Thyroid gland (tissue), 4 donors: ENCODE results near the gene ADAM33. TPM values are rescaled to one million over a fixed set of nuclear protein-coding genes. Genes with fewer than 3 reads are reported as not detected.

Source experiments
- DNase-seq, 2 donors: peaks; one replicate each; pipeline ENCODE4 v3.0.0-alpha.2; 2019
- H3K27ac ChIP-seq, 3 donors: fragments of 200-600 bp; sonication (generic); 1 replicate in 2 of 3; 2 replicates in 1 of 3; pipeline ENCODE4 v1.5.1; 2016 to 2019; ENCODE audit warnings: mild to moderate bottlenecking in 1 of 3, moderate library complexity in 1 of 3
- H3K27me3 ChIP-seq: fragments of 200-600 bp; sonication (generic); one replicate; pipeline ENCODE4 v1.5.1; 2019
- H3K36me3 ChIP-seq, 2 donors: fragments of 200-600 bp; sonication (generic); one replicate each; pipeline ENCODE4 v1.5.1; 2016 to 2019
- H3K4me1 ChIP-seq, 2 donors: fragments of 200-600 bp; sonication (generic); one replicate each; pipeline ENCODE4 v1.5.1; 2017 to 2019
- H3K4me3 ChIP-seq, 3 donors: fragments of 200-600 bp; sonication (generic); replicated peaks in 1 of 3; 1 replicate in 2 of 3; 2 replicates in 1 of 3; pipeline ENCODE4 v1.5.1; 2016; ENCODE audit warnings: mild to moderate bottlenecking in 1 of 3
- H3K9me3 ChIP-seq: fragments of 200-600 bp; sonication (generic); one replicate; pipeline ENCODE4 v1.5.1; 2017
- CTCF ChIP-seq, 6 experiments: fragments of 200-600 bp in 3 of 6; fragments of 450-650 bp in 3 of 6; sonication (generic) in 3 of 6; IDR thresholded peaks; one replicate each; pipeline ENCODE4 v1.5.1; 2016 to 2019; ENCODE audit warnings: antibody characterized with exemption in 6 of 6, mild to moderate bottlenecking in 2 of 6, inconsistent platforms in 1 of 6, moderate library complexity in 1 of 6
- POLR2A ChIP-seq, 2 donors: fragments of 450-650 bp; IDR thresholded peaks; one replicate each; pipeline ENCODE4 v1.6.1; 2017; ENCODE audit warnings: antibody characterized with exemption in 2 of 2, mild to moderate bottlenecking in 2 of 2, moderate library complexity in 1 of 2
- WGBS, 2 donors: methylation state at CpG; one replicate each; pipeline ENCODE4 v1.1.5; 2017; 5-methylcytosine and 5-hydroxymethylcytosine counted together
- intact Hi-C: fragments of 100-400 bp; cut with DNase I; formaldehyde crosslinking; loops from one replicate; pipeline ENCODE4 v1.15.1; 2023
- total RNA-seq, 4 donors: library from RNA; depleted of rRNA; stranded (reverse); fragments of >200 nt; gene quantifications; one replicate each; pipeline ENCODE4 v1.2.3, GENCODE V29; 2016

ADAM33 gene
- total RNA-seq, 4 donors from 2014 or later = 9.1 to 24.5 (median 12.6) TPM

- H3K4me3 ChIP-seq = no peak overlapping the region
- no peak for DNase-seq
- TF ChIP-seq POLR2A (IDR thresholded peaks at IDR 0.05) = no peak
- no peak for TF ChIP-seq CTCF (IDR thresholded peaks at IDR 0.05)
- intact Hi-C loops = loop anchor here (10.0 kb wide), 1 partner anchor 411 kb away; no protein-coding TSS in a partner anchor
- no peaks in the 10 kb centered on the region for H3K27me3 ChIP-seq
- H3K4me1 ChIP-seq = peaks cover 8 to 12% of the 10 kb centered on the region in 2 donors
- 61 to 71% methylated on average over 21 to 26 of the region's 90 CpGs for WGBS, 2 donors
- no peak overlapping the region for H3K27ac ChIP-seq
- no peaks in the 10 kb centered on the region for H3K9me3 ChIP-seq
- no peaks in the 10 kb centered on the region for H3K36me3 ChIP-seq
Measured at GRCh38 chr20:3673221-3674070, 8.4 kb downstream of the ADAM33 start.

- no peaks in the 10 kb centered on the region for H3K9me3 ChIP-seq
- intact Hi-C loops = loop anchor here (10.0 kb wide), 1 partner anchor 412 kb away; no protein-coding TSS in a partner anchor
- no peak overlapping the region for H3K27ac ChIP-seq
- H3K4me1 ChIP-seq = peaks cover 8 to 10% of the 10 kb centered on the region in 2 donors
- 9 to 22% methylated on average over 11 to 21 of the region's 58 CpGs for WGBS, 2 donors
- no peak for TF ChIP-seq POLR2A (IDR thresholded peaks at IDR 0.05)
- TF ChIP-seq CTCF (IDR thresholded peaks at IDR 0.05) = peak in 1 of 6 experiments; percentile 16
- peak; percentile 18 to 38 for DNase-seq
- H3K27me3 ChIP-seq = no peaks in the 10 kb centered on the region
- no peaks in the 10 kb centered on the region for H3K36me3 ChIP-seq
- peak overlapping the region in 1 of 3 donors; percentile 4 for H3K4me3 ChIP-seq
Measured at GRCh38 chr20:3672547-3673171, 9.2 kb downstream of the ADAM33 start.

GRCh38 chr20:3671986-3672546 is 9.7 kb downstream of the ADAM33 start:
- Histone ChIP-seq H3K36me3 (no peaks in the 10 kb centered on the region), H3K27ac (no peak overlapping the region), H3K9me3 (no peaks in the 10 kb centered on the region), H3K4me1 (peaks cover 4 to 8% of the 10 kb centered on the region in 2 donors), H3K4me3 (no peak overlapping the region), H3K27me3 (no peaks in the 10 kb centered on the region)
- intact Hi-C loops = loop anchor here (10.0 kb wide), 1 partner anchor 413 kb away; no protein-coding TSS in a partner anchor
- 47 to 53% methylated on average over 17 to 22 of the region's 23 CpGs for WGBS, 2 donors
- DNase-seq = no peak
- TF ChIP-seq POLR2A (IDR thresholded peaks at IDR 0.05) = no peak
- no peak for TF ChIP-seq CTCF (IDR thresholded peaks at IDR 0.05)

GRCh38 chr20:3670945-3671344 is 10.9 kb downstream of the ADAM33 start:
- no peak for TF ChIP-seq CTCF (IDR thresholded peaks at IDR 0.05)
- Histone ChIP-seq H3K36me3 (no peaks in the 10 kb centered on the region), H3K27ac (no peak overlapping the region), H3K4me1 (peaks cover 5 to 8% of the 10 kb centered on the region in 2 donors), H3K27me3 (no peaks in the 10 kb centered on the region), H3K9me3 (no peaks in the 10 kb centered on the region), H3K4me3 (no peak overlapping the region)
- no peak for DNase-seq
- intact Hi-C loops = loop anchor here (10.0 kb wide), 1 partner anchor 414 kb away; no protein-coding TSS in a partner anchor
- 81 to 89% methylated on average over 5 to 8 of the region's 10 CpGs for WGBS, 2 donors
